GM12801 (cell line): ENCODE data around the gene VPS35.

Experiments
- CTCF ChIP-seq: IDR thresholded peaks from one replicate; pipeline ENCODE4 v1.5.1; 2011; ENCODE audit warnings: control low read depth; ENCODE audit not compliant: insufficient read length; ENCODE audit errors: extremely low read depth

VPS35 gene

GRCh38 chr16:46720619-46721018, 31.6 kb upstream of the VPS35 start:
- TF ChIP-seq CTCF = no peak

GRCh38 chr16:46719528-46719927, 30.6 kb upstream of the VPS35 start:
- TF ChIP-seq CTCF = no peak

- no peak for TF ChIP-seq CTCF
Observed at GRCh38 chr16:46718214-46718613, 29.2 kb upstream of the VPS35 start.

- no peak for TF ChIP-seq CTCF
Observed at GRCh38 chr16:46717692-46718091, 28.7 kb upstream of the VPS35 start.

- no peak for TF ChIP-seq CTCF
Observed at GRCh38 chr16:46715769-46716305, 26.9 kb upstream of the VPS35 start.

GRCh38 chr16:46714797-46715591, 26.0 kb upstream of the VPS35 start:
- no peak for TF ChIP-seq CTCF

- TF ChIP-seq CTCF = no peak
Observed at GRCh38 chr16:46713634-46714033, 24.7 kb upstream of the VPS35 start.
